Tibial nerve (tissue), 4 donors: ENCODE results near the gene PSG3.
"Not testable (repeated sequence)": the region's sequence is repeated elsewhere in the genome, so short reads cannot be mapped to it uniquely, and the experiment has no call there.

Source experiments
- CTCF ChIP-seq, 5 experiments: fragments of 200-600 bp in 3 of 5; fragments of 450-650 bp in 2 of 5; sonication (generic) in 3 of 5; IDR thresholded peaks; one replicate each; pipeline ENCODE4 v1.5.1; 2016 to 2019; ENCODE audit warnings: antibody characterized with exemption in 5 of 5, mild to moderate bottlenecking in 3 of 5, moderate library complexity in 2 of 5
- EP300 ChIP-seq, 2 donors: sonication (generic); formaldehyde crosslinking; IDR thresholded peaks; one replicate each; pipeline ENCODE4 v1.6.1; 2017; ENCODE audit warnings: antibody characterized with exemption in 2 of 2, mild to moderate bottlenecking in 1 of 2
- POLR2A ChIP-seq, 2 donors: fragments of 450-650 bp; IDR thresholded peaks; one replicate each; pipeline ENCODE4 v1.6.1; 2017; ENCODE audit warnings: antibody characterized with exemption in 2 of 2, mild to moderate bottlenecking in 2 of 2, moderate library complexity in 2 of 2

DNA sequence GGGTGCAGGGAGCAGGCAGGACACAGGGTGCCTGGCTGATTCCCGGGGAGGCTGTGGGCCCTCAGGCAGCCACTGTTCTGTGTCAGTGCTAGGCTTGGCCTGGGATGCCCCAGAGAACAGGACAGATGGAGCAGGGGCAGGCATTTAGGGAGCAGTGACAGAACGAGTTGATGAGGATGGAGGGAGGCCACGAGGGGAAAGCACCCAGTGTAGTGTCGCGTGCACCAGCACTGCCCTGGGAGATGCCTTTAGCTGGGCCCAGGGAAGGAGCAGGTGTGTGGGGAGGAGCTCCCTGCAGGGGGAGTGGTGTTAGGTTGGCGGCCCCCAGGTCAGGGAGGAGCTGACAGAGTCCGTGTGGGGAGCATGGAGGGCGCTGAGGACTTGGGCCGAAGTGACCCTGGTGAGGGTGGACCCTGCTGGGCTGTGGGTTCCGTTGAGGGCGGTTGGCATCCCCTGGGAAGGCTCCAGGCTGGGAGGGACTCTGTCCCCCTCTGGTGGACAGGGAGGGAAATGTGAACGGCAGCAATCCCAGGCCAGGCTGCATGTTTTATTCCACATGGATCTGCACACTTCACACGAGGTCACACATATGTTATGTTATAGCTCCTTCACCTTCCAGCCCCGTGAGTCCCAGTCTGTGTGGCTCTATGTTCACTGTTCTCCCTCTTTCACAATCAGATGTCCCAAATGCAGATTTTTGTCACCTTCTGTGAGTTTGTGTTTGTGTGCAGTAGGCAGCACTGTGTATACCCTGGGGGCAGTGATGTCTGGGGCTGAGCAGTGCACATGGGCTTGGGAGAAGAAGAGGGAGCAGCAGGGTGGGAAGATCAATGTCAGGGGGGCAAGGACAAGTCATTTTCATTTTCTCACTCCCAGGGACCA, 1.7 kb upstream of the PSG3 start:
- TF ChIP-seq POLR2A, EP300, CTCF (IDR thresholded peaks at IDR 0.05): not testable (repeated sequence)
